PC-3 (cell line): Measurements from ENCODE around the gene HPF1.

Experiments used
- CTCF ChIP-seq: fragments of 300-600 bp; sonication (generic); conservative IDR thresholded peaks from 2 replicates; pipeline ENCODE4 v1.5.1; 2017; ENCODE audit warnings: antibody characterized with exemption, low read depth, mild to moderate bottlenecking, low read length
- EZH2 ChIP-seq: fragments of 300-600 bp; sonication (generic); IDR thresholded peaks from one replicate; pipeline ENCODE4 v1.6.1; 2017; ENCODE audit warnings: antibody characterized with exemption, mild to moderate bottlenecking, low read length; ENCODE audit not compliant: unreplicated experiment

- TF ChIP-seq CTCF = no peak
- no peak for TF ChIP-seq EZH2
These were observed 671 bp downstream of the HPF1 start for GRCh38 chr4:169756971-169757574.
